GM12878 (cell line): ENCODE measurements around the gene NPW. TPM values are rescaled to one million over a fixed set of nuclear protein-coding genes. Genes with fewer than 3 reads are reported as not detected.

Experiments
- BCLAF1 ChIP-seq: fragments of 450-650 bp; IDR thresholded peaks from 2 replicates; pipeline ENCODE4 v1.6.1; 2017; ENCODE audit warnings: antibody characterized with exemption, mild to moderate bottlenecking, moderate library complexity
- BHLHE40 ChIP-seq, 2 experiments: fragments of 450-650 bp in 1 of 2; IDR thresholded peaks; 2 replicates each; pipeline ENCODE4 v1.6.1; 2011 to 2017; ENCODE audit warnings: low read depth in 2 of 2, borderline replicate concordance in 1 of 2, improper control_type of control experiment in 1 of 2, low read length in 1 of 2, mild to moderate bottlenecking in 1 of 2
- DPF2 ChIP-seq: fragments of 450-650 bp; IDR thresholded peaks from 2 replicates; pipeline ENCODE4 v1.6.1; 2017; ENCODE audit warnings: mild to moderate bottlenecking
- FOXK2 ChIP-seq: fragments of 450-650 bp; IDR thresholded peaks from 2 replicates; pipeline ENCODE4 v1.6.1; 2017; ENCODE audit warnings: mild to moderate bottlenecking, moderate library complexity
- FOXM1 ChIP-seq: IDR thresholded peaks from 2 replicates; pipeline ENCODE4 v1.6.1; 2012; ENCODE audit warnings: low read depth, mild to moderate bottlenecking, inconsistent platforms, low read length, moderate library complexity
- HDAC2 ChIP-seq: fragments of 200-600 bp; sonication (generic); IDR thresholded peaks from 2 replicates; pipeline ENCODE4 v1.6.1; 2017
- JUNB ChIP-seq: IDR thresholded peaks from 2 replicates; pipeline ENCODE4 v1.6.1; 2016; ENCODE audit warnings: antibody characterized with exemption, mild to moderate bottlenecking
- MYB ChIP-seq: fragments of 150-350 bp; IDR thresholded peaks from 2 replicates; pipeline ENCODE4 v1.6.1; 2014; ENCODE audit warnings: mild to moderate bottlenecking, low read depth, low read length, borderline replicate concordance
- MYC ChIP-seq: IDR thresholded peaks from 2 replicates; pipeline ENCODE4 v1.6.1; 2011; ENCODE audit warnings: mild to moderate bottlenecking, low read length, moderate library complexity, inconsistent platforms; ENCODE audit not compliant: insufficient read depth, insufficient replicate concordance, insufficient read length, severe bottlenecking
- PBX3 ChIP-seq: IDR thresholded peaks from 2 replicates; pipeline ENCODE4 v1.6.1; 2011; ENCODE audit warnings: mild to moderate bottlenecking, low read depth, low read length, moderate library complexity; ENCODE audit not compliant: insufficient replicate concordance
- POLR2AphosphoS2 ChIP-seq: IDR thresholded peaks from 2 replicates; pipeline ENCODE4 v1.6.1; 2011; ENCODE audit warnings: low read depth, mild to moderate bottlenecking, low read length, improper control_type of control experiment, moderate library complexity
- RB1 ChIP-seq: fragments of 450-650 bp; formaldehyde crosslinking; IDR thresholded peaks from 2 replicates; pipeline ENCODE4 v1.6.1; 2017; ENCODE audit warnings: mild to moderate bottlenecking, borderline replicate concordance
- SIN3A ChIP-seq: IDR thresholded peaks from 2 replicates; pipeline ENCODE4 v1.6.1; 2012; ENCODE audit warnings: low read depth, low read length, improper control_type of control experiment
- STAT1 ChIP-seq: fragments of 450-650 bp; conservative IDR thresholded peaks from 2 replicates; pipeline ENCODE4 v1.6.1; 2014; ENCODE audit warnings: antibody characterized with exemption, mild to moderate bottlenecking
- TARDBP ChIP-seq: IDR thresholded peaks from 2 replicates; pipeline ENCODE4 v1.6.1; 2016; ENCODE audit warnings: borderline replicate concordance
- TCF12 ChIP-seq: IDR thresholded peaks from 2 replicates; pipeline ENCODE4 v1.6.1; 2011; ENCODE audit warnings: low read depth, mild to moderate bottlenecking, low read length
- USF1 ChIP-seq: IDR thresholded peaks from 2 replicates; pipeline ENCODE4 v1.6.1; 2011; ENCODE audit warnings: borderline replicate concordance, low read depth, mild to moderate bottlenecking, moderate library complexity, mixed read lengths, low read length; ENCODE audit not compliant: insufficient read depth; ENCODE audit errors: extremely low read length
- ZNF207 ChIP-seq: fragments of 450-650 bp; IDR thresholded peaks from 2 replicates; pipeline ENCODE4 v1.6.1; 2014; ENCODE audit warnings: antibody characterized with exemption, mild to moderate bottlenecking, borderline replicate concordance
- ZNF622 ChIP-seq: fragments of 450-650 bp; IDR thresholded peaks from 2 replicates; pipeline ENCODE4 v1.6.1; 2017; ENCODE audit warnings: mild to moderate bottlenecking, inconsistent platforms
- ZNF687 ChIP-seq: fragments of 450-650 bp; IDR thresholded peaks from 2 replicates; pipeline ENCODE4 v1.6.1; 2017; ENCODE audit warnings: mild to moderate bottlenecking, moderate library complexity
- polyA plus RNA-seq, 11 experiments: library from polyadenylated mRNA; depleted of rRNA in 4 of 11; unstranded in 6 of 11; stranded (reverse) in 5 of 11; fragments of >200 nt; fragmentation: Nextera tagmentation in 4 of 11; fragmentation: Illumina TruSeq in 1 of 11; extraction: Ambion mirVana in 4 of 11; extraction: Trizol in 1 of 11; gene quantifications; 1 replicate in 1 of 11; 2 replicates in 10 of 11; pipeline versions ENCODE4 v1.2.1 to v1.2.3, GENCODE V29; 2011 to 2016; ENCODE audit warnings: inconsistent platforms in 2 of 11, missing spikeins in 2 of 11, low read depth in 1 of 11
- total RNA-seq, 4 experiments: library from RNA; depleted of rRNA in 3 of 4; stranded (reverse); fragments of >200 nt in 3 of 4; fragmentation: Illumina TruSeq in 1 of 4; extraction: Trizol in 1 of 4; gene quantifications; 2 replicates each; pipeline versions ENCODE4 v1.2.1 to v1.2.3, GENCODE V29; 2013 to 2021

The NPW gene
- total and polyA plus RNA-seq, 10 of the 15 experiments (the other 5 are each of a cell fraction or from before 2014, with no cell fraction given): 0.23 to 2.5 (median 0.98) TPM; not detected in 4

- TF ChIP-seq POLR2AphosphoS2 (peak; percentile 89), PBX3 (no peak), BHLHE40 (IDR thresholded peaks at IDR 0.05; ENCODE audit: borderline replicate concordance in 1 of 2, low read depth in 2 of 2, low read length in 1 of 2) (peak; percentile 25 to 81; a peak in 3 of 4 replicates), ZNF207 (peak; percentile 63), MYC (peak; percentile 81), DPF2 (peak; percentile 59; the same call in 1 of the 2 replicates), TCF12 (0 out of 2 replicates have a peak, but pooled peaks have one; percentile 18), USF1 (peak; percentile 50), ZNF622 (no peak), STAT1 (no peak), JUNB (no peak), MYB (no peak), HDAC2 (no peak), ZNF687 (peak; percentile 79), FOXM1 (no peak), FOXK2 (no peak), SIN3A (peak; percentile 68), RB1 (0 out of 2 replicates have a peak, but pooled peaks have one; percentile 28), TARDBP (0 out of 2 replicates have a peak, but pooled peaks have one; percentile 43), BCLAF1 (no peak)
Observed at GRCh38 chr16:2009791-2010510, 9.6 kb upstream of the NPW start, which contains the start of gene ZNF598 (continued).
